PC-3 (cell line): ENCODE measurements around the gene ZNF564.

Experiments
- CTCF ChIP-seq: fragments of 300-600 bp; sonication (generic); conservative IDR thresholded peaks from 2 replicates; pipeline ENCODE4 v1.5.1; 2017; ENCODE audit warnings: antibody characterized with exemption, low read depth, mild to moderate bottlenecking, low read length
- EZH2 ChIP-seq: fragments of 300-600 bp; sonication (generic); IDR thresholded peaks from one replicate; pipeline ENCODE4 v1.6.1; 2017; ENCODE audit warnings: antibody characterized with exemption, mild to moderate bottlenecking, low read length; ENCODE audit not compliant: unreplicated experiment

GRCh38 chr19:12555456-12555930 lies 4.2 kb upstream of the ZNF564 start:
- TF ChIP-seq EZH2 (no peak), CTCF (no peak)
